8988T (cell line): ENCODE results near the gene ATMIN.

ENCODE experiments used
- DNase-seq: peaks from one replicate; pipeline ENCODE4 v3.0.0; 2011

The ATMIN gene

GRCh38 chr16:81071805-81072204, 36.2 kb downstream of the ATMIN start:
- DNase-seq, result no peak

GRCh38 chr16:81073560-81074330, 38.1 kb downstream of the ATMIN start:
- DNase-seq, result no peak

- peak; percentile 53 for DNase-seq
These were observed 41.0 kb downstream of the ATMIN start for GRCh38 chr16:81076566-81077075.

DNA sequence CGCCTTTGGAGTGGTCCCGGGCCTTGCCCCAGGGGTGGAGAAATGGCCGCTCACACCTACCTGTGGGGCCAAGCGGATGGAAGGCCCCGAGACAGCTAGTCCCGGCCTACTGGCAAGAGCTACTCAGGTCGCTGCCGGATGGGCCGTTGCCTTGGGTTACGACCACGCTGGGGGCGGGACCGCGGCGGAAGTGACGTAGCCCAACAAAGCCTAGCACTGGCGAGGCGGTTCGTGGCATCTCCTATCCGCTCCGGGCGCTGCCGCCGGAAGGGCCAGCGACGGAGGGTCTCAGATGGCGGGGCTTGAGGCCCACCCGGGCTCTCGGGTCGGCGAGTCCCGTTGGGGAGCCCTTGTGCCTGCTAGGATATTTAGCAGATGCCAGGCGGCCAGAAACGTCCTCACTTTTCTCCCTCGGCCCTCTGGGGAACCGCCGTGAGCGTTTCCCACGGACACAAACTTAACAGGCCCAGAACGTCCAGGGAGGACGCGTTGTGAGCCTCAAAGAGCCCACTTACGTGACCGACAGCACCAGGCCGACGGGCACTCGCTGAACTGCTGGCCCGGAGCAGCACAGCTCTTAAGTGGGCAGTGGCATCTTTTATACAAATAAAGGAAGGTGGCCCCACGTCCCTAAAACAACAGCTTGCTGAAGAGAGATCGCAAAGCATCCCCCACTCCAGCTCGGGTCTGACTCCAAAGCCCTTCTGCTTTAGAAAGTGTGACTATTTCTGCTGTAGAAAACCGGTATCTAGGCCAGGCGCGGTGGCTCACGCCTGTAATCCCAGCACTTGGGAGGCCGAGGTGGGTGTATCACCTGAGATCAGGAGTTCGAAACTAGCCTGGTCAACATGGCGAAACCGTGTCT, 41.7 kb downstream of the ATMIN start, which contains the start of gene C16orf46:
C16orf46 (minus strand) TSS at position 163 of the 865 bp plus-strand sequence. CDS start 13,283 bp downstream, outside the sequence.
- peak; percentile 93 for DNase-seq

- no peak for DNase-seq
These were observed 44.6 kb downstream of the ATMIN start for GRCh38 chr16:81080233-81080632.

DNA sequence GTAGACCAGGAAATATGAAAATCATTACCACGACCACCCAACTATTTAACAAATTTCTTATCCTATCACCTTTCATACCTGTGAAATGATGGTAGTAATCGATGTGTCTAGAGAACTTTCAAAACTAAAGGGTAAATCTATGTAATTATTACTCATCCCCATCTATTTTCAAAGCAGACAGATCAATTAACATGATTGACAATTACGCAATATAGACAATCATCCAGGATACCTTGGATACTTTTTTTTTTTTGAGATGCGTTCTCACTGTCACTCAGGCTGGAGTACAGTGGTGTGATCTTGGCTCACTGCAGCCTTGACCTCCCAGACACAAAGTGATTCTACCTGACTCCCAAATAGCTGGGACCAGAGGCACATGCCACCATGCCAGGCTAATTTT, 45.4 kb downstream of the ATMIN start:
- DNase-seq, result no peak

GRCh38 chr16:81088836-81089235, 53.2 kb downstream of the ATMIN start:
- no peak for DNase-seq

- DNase-seq, result no peak
These were observed 59.2 kb downstream of the ATMIN start for GRCh38 chr16:81094771-81095251.

- DNase-seq, result no peak
These were observed 60.0 kb downstream of the ATMIN start for GRCh38 chr16:81095653-81095952.

GRCh38 chr16:81095953-81096714, 60.5 kb downstream of the ATMIN start, which contains the start of gene GCSH:
GCSH (minus strand) TSS chr16:81096395; CDS start chr16:81096278, 117 bp downstream.
- peak; percentile 90 for DNase-seq

DNA sequence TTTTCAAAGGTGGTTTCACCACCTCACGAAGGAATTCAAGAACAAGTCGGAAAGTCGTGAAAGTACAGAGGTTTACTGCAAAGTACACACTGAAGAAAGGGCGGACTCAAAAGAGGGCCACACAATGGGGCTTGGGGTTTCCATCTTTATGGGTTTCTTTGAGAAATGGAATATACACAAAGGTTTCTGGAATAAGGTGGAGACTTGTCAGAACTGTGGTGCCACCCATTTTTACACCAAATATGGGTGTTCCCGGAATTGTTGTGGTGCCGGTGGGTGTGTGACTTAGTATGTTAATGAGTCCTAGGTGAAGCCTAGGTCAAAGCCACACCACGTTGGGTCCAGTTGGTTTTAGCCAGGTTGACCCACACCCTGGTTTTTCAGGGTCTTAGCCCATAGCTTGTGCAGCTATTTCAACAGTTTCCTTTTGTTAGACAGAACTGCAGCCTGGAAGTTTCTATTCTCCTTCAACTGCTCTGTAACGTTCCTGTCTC, 61.1 kb downstream of the ATMIN start:
- DNase-seq, result no peak
